CD4-positive, alpha-beta memory T cell (primary cell): ENCODE measurements around the gene PLEKHA1. TPM values are rescaled to one million over a fixed set of nuclear protein-coding genes. Genes with fewer than 3 reads are reported as not detected.

Source experiments
- CTCF ChIA-PET: fragments of 350-600 bp; sonication (Branson Sonifier 250); formaldehyde crosslinking; loops from one replicate; lab custom pipeline; 2021; ENCODE audit warnings: inconsistent platforms; ENCODE audit not compliant: partially characterized antibody; lab: Charles Lee
- POLR2A ChIA-PET: fragments of 350-600 bp; sonication (Branson Sonifier 250); formaldehyde crosslinking; loops from one replicate; lab custom pipeline; 2021; ENCODE audit not compliant: partially characterized antibody; lab: Charles Lee
- DNase-seq, 5 donors: peaks; one replicate each; pipeline versions ENCODE4 v3.0.0 to v3.0.0-alpha.2; 2020 to 2022; ENCODE audit warnings: mixed read lengths in 1 of 5
- H3K27ac ChIP-seq: one replicate; pipeline ENCODE4 v1.7.0; 2013; ENCODE audit warnings: low read depth, low read length
- H3K27me3 ChIP-seq: 2 replicates; pipeline ENCODE4 v1.7.0; 2013; ENCODE audit warnings: mild to moderate bottlenecking, low read length, moderate library complexity; ENCODE audit not compliant: insufficient read depth
- H3K36me3 ChIP-seq: 2 replicates; pipeline ENCODE4 v1.7.0; 2013; ENCODE audit warnings: mild to moderate bottlenecking, low read length, moderate library complexity; ENCODE audit not compliant: insufficient read depth
- H3K4me1 ChIP-seq: 2 replicates; pipeline ENCODE4 v1.7.0; 2013; ENCODE audit warnings: mild to moderate bottlenecking, low read length, moderate library complexity; ENCODE audit not compliant: insufficient read depth
- H3K4me3 ChIP-seq, 2 donors: one replicate each; pipeline ENCODE4 v1.7.0; 2013; ENCODE audit warnings: low read length in 2 of 2, mild to moderate bottlenecking in 1 of 2
- H3K9me3 ChIP-seq, 2 donors: one replicate each; pipeline ENCODE4 v1.7.0; 2013; ENCODE audit warnings: low read length in 2 of 2, control low read depth in 1 of 2; ENCODE audit not compliant: control insufficient read depth in 1 of 2
- H3K27ac Mint-ChIP-seq, 7 donors: one replicate each; pipeline ENCODE4 v1.8.0; 2020 to 2021; ENCODE audit warnings: mixed read lengths in 7 of 7, mild to moderate bottlenecking in 6 of 7, inconsistent platforms in 3 of 7, moderate library complexity in 3 of 7
- H3K27me3 Mint-ChIP-seq, 2 donors: one replicate each; pipeline ENCODE4 v1.8.0; 2020 to 2021; ENCODE audit warnings: mixed read lengths in 2 of 2
- H3K36me3 Mint-ChIP-seq, 2 donors: one replicate each; pipeline ENCODE4 v1.8.0; 2020 to 2021; ENCODE audit warnings: mixed read lengths in 2 of 2, inconsistent platforms in 1 of 2, mild to moderate bottlenecking in 1 of 2
- H3K4me1 Mint-ChIP-seq, 4 donors: one replicate each; pipeline ENCODE4 v1.8.0; 2020 to 2021; ENCODE audit warnings: mixed read lengths in 4 of 4, mild to moderate bottlenecking in 1 of 4
- H3K4me3 Mint-ChIP-seq, 8 donors: one replicate each; pipeline ENCODE4 v1.8.0; 2020 to 2021; ENCODE audit warnings: mixed read lengths in 8 of 8, mild to moderate bottlenecking in 7 of 8, moderate library complexity in 6 of 8, inconsistent platforms in 3 of 8
- H3K9me3 Mint-ChIP-seq, 8 donors: one replicate each; pipeline ENCODE4 v1.8.0; 2020 to 2021; ENCODE audit warnings: mixed read lengths in 8 of 8, mild to moderate bottlenecking in 5 of 8, inconsistent platforms in 3 of 8, moderate library complexity in 1 of 8
- intact Hi-C: fragments of 100-400 bp; cut with micrococcal nuclease; formaldehyde crosslinking; loops from one replicate; pipeline ENCODE4 v1.15.1; 2023
- microRNA-seq: library from miRNA; unstranded; fragments of <30 nt; microRNA quantifications from one replicate; pipeline ENCODE4 v1.2.0, GENCODE V29; 2021; ENCODE audit warnings: borderline replicate concordance, borderline number of aligned reads, borderline microRNAs expressed, mixed read lengths
- polyA plus RNA-seq, 2 donors: library from polyadenylated mRNA; unstranded; fragments of 300-500 nt; fragmentation: Illumina TruSeq; gene quantifications; one replicate each; pipeline ENCODE4 v1.2.3, GENCODE V29; 2021
- total RNA-seq, 2 experiments: library from RNA; stranded (reverse); gene quantifications; one replicate each; pipeline ENCODE4 v1.2.3, GENCODE V29; 2021

PLEKHA1 gene
- total and polyA plus RNA-seq, 4 experiments from 2014 or later, result 62.9 to 92.9 (median 80.1) TPM

DNA sequence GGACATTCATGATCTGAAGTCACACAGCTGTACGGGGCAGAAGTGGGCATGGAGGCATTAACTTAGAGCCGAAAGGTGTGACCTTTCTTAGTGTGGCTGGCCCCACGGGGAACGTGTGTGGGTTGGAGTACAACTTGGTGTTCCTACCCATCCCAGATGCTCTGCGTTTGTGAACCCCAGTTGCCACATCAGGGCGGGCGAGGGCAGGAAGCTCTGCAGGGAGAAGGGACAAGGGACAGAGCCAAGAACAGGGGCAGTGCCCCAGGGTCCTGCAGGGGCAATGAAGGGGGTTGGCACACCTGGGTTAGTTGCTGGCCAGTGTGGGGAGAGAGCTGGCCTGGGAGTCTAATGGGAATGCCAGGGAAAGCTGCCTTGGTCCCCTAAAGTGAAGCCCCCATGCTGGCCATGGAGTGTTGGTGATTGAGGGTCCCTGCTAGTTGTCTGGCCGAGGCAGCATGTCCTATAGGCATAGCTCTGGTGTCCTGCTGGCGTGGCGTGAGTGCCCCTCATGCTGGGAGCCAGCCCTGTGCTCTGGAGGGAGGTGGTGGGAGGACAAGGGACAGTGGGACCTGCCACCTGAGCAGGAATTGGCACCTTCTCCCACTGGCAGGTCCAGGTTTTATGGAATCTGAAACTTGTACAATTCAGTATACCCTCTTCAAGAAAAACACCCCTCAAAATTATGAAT lies 105.8 kb downstream of the PLEKHA1 start:
- Mint-ChIP-seq H3K36me3 (no peaks in the 10 kb centered on the region), H3K27me3 (peaks cover 0 to 4% of the 10 kb centered on the region in 2 donors), H3K9me3 (peaks cover 0 to 6% (median 2%) of the 10 kb centered on the region in 8 donors), H3K4me3 (no peak overlapping the region), H3K4me1 (no peaks in the 10 kb centered on the region), H3K27ac (no peak overlapping the region)
- ChIA-PET CTCF (no interaction called here), POLR2A (no interaction called here)
- H3K4me1 ChIP-seq, result no peaks in the 10 kb centered on the region
- intact Hi-C loops, result no loop called here
- no peaks in the 10 kb centered on the region for H3K36me3 ChIP-seq
- H3K27me3 ChIP-seq, result no peaks in the 10 kb centered on the region
- DNase-seq, result no peak
- no peaks in the 10 kb centered on the region for H3K9me3 ChIP-seq
- H3K4me3 ChIP-seq, result no peak overlapping the region
- no peak overlapping the region for H3K27ac ChIP-seq

DNA sequence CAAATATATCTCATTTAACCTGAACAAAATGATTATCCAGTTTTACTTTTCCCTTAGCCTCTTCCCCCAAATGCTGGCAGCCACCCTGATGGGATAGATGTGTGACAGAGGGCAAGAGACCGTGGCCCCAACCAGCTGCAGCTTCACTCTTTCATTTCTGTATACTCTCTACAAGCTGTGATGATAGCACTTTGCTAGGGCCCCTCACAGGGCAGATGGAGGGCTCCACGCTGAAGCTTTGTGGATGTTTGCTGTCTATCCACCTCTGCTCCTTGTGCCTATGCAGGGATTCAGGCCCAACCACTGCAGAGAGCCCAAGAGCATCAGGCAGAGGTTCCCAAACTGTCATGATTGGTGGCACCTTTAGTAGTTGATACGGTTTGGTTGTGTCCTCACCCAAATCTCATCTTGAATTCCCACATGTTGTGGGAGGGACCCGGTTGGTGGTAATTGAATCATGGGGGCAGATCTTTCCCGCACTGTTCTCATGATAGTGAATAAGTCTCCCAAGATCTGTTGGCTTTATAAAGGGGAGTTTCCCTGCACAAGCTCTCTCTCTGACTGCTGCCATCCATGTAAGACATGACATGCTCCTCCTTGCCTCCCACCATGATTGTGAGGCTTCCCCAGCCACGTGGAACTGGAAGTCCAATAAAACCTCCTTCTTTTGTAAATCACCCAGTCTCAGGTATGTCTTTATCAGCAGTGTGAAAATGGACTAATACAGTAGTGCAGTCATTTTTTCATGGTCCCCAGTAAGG lies 107.0 kb downstream of the PLEKHA1 start:
- Histone ChIP-seq H3K27ac (no peak overlapping the region), H3K36me3 (no peaks in the 10 kb centered on the region), H3K4me1 (no peaks in the 10 kb centered on the region), H3K27me3 (no peaks in the 10 kb centered on the region), H3K9me3 (no peaks in the 10 kb centered on the region), H3K4me3 (no peak overlapping the region)
- peaks cover 0 to 6% (median 2%) of the 10 kb centered on the region in 8 donors for H3K9me3 Mint-ChIP-seq
- intact Hi-C loops, result no loop called here
- no peak overlapping the region for H3K4me3 Mint-ChIP-seq
- POLR2A ChIA-PET, result no interaction called here
- no peaks in the 10 kb centered on the region for H3K36me3 Mint-ChIP-seq
- H3K27me3 Mint-ChIP-seq, result peaks cover 0 to 4% of the 10 kb centered on the region in 2 donors
- CTCF ChIA-PET, result no interaction called here
- no peak for DNase-seq
- H3K4me1 Mint-ChIP-seq, result no peaks in the 10 kb centered on the region
- no peak overlapping the region for H3K27ac Mint-ChIP-seq

Small RNAs within 50 kb of the gene (microRNA-seq; reads per million reads assigned to microRNA genes)
- gene MIR3941, result 9.6 reads per million, percentile 39 among the genes with 10 or more reads in this experiment

Other genes starting within 250 kb of the PLEKHA1 start
- not detected for gene BTBD16, start 103.4 kb upstream of the PLEKHA1 start, total RNA-seq
- gene BTBD16, start 103.4 kb upstream of the PLEKHA1 start, polyA plus RNA-seq, result under 1 TPM in 1 of 2 donors, not detected in 1; 0.09 TPM
- not detected for gene ARMS2, start 79.9 kb downstream of the PLEKHA1 start, total RNA-seq
- gene ARMS2, start 79.9 kb downstream of the PLEKHA1 start, polyA plus RNA-seq, result not detected
- gene HTRA1, start 86.8 kb downstream of the PLEKHA1 start, total RNA-seq, result under 1 TPM in 1 of 2 experiments, not detected in 1; 0.17 TPM
- gene HTRA1, start 86.8 kb downstream of the PLEKHA1 start, polyA plus RNA-seq, result under 1 TPM in 1 of 2 donors, not detected in 1; 0.21 TPM
- gene DMBT1, start 186.0 kb downstream of the PLEKHA1 start, total RNA-seq, result not detected
- gene DMBT1, start 186.0 kb downstream of the PLEKHA1 start, polyA plus RNA-seq, result not detected